HG03460 (cell line): Measurements from ENCODE around the gene PIK3R5.
A peak's percentile ranks its signal among the peaks of the same experiment; 100 is the strongest.

Source experiments
- ATAC-seq: cut with Tn5 transposase; IDR thresholded peaks from one replicate; pipeline ENCODE4 v1.9.1; 2021; ENCODE audit not compliant: unreplicated experiment

PIK3R5 gene

DNA sequence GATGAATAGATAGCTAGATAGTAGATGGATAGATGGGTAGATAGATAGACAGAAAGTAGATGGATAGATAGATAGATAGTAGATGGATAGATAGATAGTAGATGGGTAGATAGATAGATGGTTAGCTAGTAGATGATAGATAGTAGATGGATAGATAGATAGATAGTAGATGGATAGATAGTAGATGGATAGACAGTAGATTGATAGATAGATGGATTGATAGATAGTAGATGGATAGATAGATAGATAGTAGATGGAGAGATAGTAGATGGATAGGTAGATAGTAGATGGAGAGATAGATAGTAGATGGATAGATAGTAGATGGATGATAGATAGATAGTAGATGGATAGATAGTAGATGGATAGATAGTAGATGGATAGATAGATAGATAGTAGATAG, 40.4 kb downstream of the PIK3R5 start:
- ATAC-seq, result no peak

- ATAC-seq, result peak; percentile 68
These were observed 40.9 kb downstream of the PIK3R5 start for GRCh38 chr17:8924595-8924994.

DNA sequence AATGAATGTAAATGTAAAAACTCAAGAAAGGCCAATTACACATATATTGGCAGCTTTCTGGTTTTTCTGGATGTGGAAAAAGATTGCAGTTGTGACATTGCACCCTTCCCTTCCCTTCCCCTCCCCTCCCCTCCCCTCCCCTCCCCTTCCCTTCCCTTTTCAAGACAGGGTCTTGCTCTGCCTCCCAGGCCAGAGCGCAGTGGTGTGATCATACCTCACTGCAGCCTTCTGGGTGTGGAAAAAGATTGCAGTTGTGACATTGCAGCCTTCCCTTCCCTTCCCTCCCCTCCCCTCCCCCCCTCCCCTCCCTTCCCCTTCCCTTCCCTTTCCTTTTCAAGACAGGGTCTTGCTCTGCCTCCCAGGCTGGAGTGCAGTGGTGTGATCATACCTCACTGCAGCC, 41.7 kb downstream of the PIK3R5 start:
- ATAC-seq, result no peak

- ATAC-seq, result no peak
These were observed 42.6 kb downstream of the PIK3R5 start for GRCh38 chr17:8922928-8923327.

DNA sequence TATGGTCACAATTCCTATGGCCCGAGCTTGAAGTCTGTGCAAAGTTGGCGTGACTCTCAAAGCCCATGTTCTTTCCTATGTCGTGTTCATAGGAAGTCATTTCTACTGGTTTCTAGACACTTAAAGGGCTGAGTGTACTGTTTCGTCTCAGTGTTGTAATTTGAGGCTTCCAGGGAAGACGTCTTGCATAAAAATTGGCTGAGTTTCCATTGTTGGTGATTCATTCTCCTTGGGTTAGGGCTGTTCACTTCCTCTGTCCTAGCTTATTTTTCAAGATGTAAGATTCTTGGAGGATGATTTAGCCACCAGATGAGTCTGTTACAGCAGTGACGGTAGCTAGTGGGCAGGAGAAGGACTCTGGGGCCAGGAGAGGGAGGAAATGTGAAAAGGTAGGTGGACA, 43.1 kb downstream of the PIK3R5 start:
- no peak for ATAC-seq

DNA sequence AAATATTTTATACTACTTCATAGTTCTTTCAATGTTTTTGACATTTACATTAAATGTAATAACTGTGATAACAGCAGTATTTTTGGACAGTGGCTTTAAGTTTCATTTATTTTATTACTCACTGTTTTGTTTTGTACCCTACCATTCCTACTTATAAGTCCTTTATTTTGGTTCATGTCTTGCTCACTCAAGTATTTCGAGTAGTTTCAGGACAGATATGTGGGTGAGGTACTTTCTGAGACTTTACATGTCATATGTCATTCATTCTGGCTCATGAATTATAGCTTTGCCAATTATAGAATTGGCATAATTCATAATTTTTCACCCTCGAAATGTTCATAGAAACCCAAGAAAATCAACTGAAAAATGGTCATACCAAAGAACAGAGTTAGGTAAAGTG, 44.4 kb downstream of the PIK3R5 start:
- ATAC-seq, result no peak

GRCh38 chr17:8918807-8919465, 46.6 kb downstream of the PIK3R5 start:
- ATAC-seq, result no peak

DNA sequence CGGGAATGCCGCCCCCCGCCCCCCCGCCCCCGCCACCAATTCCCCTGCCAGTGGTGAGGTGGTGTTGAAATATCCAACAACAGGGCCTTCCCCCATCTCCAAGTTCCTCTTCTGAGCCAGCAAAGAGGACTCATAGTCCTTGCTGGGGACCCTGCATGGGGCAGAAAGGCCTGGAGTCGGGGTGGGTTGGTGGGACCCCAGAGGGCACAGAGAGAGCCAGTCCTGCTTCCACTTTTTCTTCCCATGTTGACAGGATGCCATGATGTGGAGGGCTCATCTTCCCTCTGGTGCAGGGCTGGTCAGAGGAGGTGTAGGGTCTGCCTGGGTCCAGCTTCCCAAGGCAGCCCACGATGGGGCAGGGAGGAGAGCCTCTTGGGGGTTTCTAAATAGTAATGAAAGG, 49.0 kb downstream of the PIK3R5 start:
- no peak for ATAC-seq

DNA sequence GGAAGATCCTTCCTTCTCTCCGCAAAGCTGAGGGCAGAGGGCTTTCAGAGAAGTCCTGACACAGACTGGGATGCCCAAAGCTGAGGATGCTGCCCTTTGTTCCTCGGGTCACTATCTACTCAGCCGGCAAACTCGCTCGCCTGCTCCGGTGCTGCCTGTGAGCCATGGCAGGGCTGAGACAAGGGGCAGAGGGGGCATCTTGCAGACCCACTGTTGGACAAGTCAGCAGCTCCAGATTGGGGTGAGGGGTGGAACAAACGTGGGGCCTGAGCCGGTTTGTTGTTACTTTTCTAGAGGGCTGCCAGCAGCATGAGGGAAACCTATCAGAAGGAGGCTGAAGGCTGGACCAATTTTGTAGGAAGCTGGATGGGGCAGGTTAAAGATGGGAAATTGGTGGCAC, 51.0 kb downstream of the PIK3R5 start:
- ATAC-seq, result no peak

- ATAC-seq, result no peak
These were observed 51.6 kb downstream of the PIK3R5 start for GRCh38 chr17:8913879-8914278.

DNA sequence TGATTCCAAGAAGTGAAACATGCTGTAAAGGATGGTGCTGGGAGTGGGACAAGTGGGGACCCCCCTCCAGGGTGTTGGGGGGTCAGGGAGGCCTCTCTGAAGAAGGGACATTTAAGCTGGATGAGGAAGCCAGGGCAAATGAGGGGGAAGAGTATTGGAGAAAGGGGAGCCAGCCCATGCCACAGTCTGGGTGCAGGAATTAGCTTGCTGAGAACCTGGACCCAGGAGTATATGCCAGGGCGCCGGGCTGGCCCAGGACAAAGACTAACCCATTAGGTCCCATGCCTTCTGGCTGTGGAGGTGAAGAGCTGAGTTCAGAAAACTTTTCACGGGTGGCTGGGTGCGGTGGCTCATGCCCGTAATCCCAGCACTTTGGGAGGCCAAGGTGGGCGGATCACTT, 52.4 kb downstream of the PIK3R5 start:
- ATAC-seq, result no peak

GRCh38 chr17:8912084-8912981, 53.2 kb downstream of the PIK3R5 start:
- no peak for ATAC-seq

- ATAC-seq, result no peak
These were observed 54.4 kb downstream of the PIK3R5 start for GRCh38 chr17:8910969-8911604.

GRCh38 chr17:8909586-8910270, 55.8 kb downstream of the PIK3R5 start:
- ATAC-seq, result no peak

DNA sequence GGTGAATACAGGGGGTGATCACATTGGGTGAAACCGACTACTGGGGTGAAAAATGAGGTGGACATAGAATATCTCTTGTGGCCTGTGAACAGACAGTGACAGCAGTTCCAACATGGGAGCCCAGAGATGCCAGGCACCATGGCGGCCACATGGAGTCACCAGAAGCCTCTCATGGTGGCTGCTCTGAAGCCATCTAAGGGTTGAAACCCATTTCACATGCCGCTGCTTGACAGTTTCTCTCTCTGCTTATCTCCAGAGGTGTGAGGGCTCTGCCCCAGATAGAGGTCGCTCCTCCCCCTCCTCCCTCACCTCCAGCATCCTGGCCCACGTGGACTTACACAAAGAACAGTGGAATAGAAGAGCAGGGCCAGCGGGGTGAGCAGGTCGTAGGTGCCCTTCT, 60.2 kb downstream of the PIK3R5 start:
- no peak for ATAC-seq

DNA sequence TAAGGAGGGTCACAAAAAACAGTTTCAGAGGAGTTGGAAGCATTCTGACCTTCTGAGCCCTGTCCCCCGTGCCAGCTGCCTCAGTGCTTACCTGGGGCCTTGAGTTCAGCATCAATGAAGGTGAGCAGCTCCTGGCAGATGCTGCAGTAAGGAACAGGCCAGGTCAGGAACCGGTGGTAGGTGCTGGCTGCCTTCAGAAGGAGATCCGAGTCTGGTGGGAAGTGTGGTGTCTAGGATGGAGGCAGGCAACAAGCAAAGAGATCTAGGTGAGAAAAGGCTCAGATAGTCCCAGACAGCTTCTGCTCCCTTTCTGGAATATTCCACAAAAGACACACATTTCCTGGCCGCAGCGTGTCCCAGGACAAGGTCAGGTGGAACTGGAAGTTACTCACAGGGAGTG, 60.8 kb downstream of the PIK3R5 start:
- no peak for ATAC-seq

DNA sequence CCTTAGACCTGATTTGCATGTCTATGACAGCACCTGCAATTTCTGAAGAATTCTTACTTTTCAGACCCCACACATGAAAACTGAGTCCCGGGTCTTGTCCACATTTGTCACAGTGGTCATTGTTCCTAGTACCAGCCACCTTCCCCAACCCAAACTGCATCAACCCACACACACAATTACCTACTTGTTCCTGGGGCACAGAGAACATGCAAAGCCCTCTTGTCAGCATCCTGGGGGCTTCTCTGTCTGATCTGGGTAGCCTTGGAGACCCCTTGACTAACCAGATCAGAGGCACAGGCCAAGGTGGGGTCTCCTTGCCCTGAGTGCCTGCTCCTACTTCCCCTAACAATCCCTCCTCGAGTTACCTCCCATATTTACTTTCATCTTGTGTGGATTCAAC, 61.3 kb downstream of the PIK3R5 start:
- ATAC-seq, result no peak

GRCh38 chr17:8900626-8901585, 64.6 kb downstream of the PIK3R5 start:
- ATAC-seq, result peak; percentile 52

DNA sequence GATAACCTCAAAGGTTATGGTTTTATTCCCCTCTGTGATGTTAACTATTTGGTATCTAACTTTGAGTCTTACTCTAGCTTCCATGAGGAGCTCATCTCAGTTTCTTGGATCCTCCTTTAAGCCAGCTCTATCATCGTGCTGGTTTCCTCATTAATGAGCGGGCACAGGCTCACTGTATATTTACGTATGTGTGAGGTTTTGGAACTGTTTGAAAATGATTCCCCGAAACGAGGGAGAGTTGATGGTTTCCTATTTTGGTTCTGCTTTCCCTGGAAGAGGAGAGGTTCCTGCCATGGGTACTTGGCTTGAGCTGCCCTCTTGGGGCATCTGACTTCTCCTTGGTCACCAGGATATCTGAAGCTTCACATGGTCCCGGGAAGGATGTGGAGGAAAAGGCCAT, 65.3 kb downstream of the PIK3R5 start:
- ATAC-seq, result no peak

GRCh38 chr17:8898636-8899035, 66.9 kb downstream of the PIK3R5 start:
- no peak for ATAC-seq
